Osteocyte (in vitro differentiated cells): ENCODE measurements around the gene KIF13A. TPM values are rescaled to one million over a fixed set of nuclear protein-coding genes. Genes with fewer than 3 reads are reported as not detected.

ENCODE experiments used
- DNase-seq: peaks from one replicate; pipeline ENCODE4 v3.0.0; 2021; ENCODE audit warnings: mixed read lengths; ENCODE audit not compliant: unreplicated experiment; ENCODE audit errors: extremely low spot score
- H3K27ac Mint-ChIP-seq: one replicate; pipeline ENCODE4 v1.8.0; 2021; ENCODE audit warnings: mild to moderate bottlenecking, mixed read lengths; ENCODE audit not compliant: unreplicated experiment
- H3K27me3 Mint-ChIP-seq: one replicate; pipeline ENCODE4 v1.8.0; 2021; ENCODE audit warnings: mixed read lengths; ENCODE audit not compliant: unreplicated experiment
- H3K36me3 Mint-ChIP-seq: one replicate; pipeline ENCODE4 v1.8.0; 2021; ENCODE audit warnings: mixed read lengths; ENCODE audit not compliant: unreplicated experiment
- H3K4me1 Mint-ChIP-seq: one replicate; pipeline ENCODE4 v1.8.0; 2021; ENCODE audit warnings: mixed read lengths; ENCODE audit not compliant: unreplicated experiment
- H3K4me3 Mint-ChIP-seq: one replicate; pipeline ENCODE4 v1.8.0; 2021; ENCODE audit warnings: mild to moderate bottlenecking, moderate library complexity, mixed read lengths; ENCODE audit not compliant: unreplicated experiment
- H3K9me3 Mint-ChIP-seq: one replicate; pipeline ENCODE4 v1.8.0; 2021; ENCODE audit warnings: mixed read lengths; ENCODE audit not compliant: unreplicated experiment
- total RNA-seq: library from RNA; stranded (reverse); gene quantifications from 2 replicates; pipeline ENCODE4 v1.2.1, GENCODE V29; 2021
- TF ChIP-seq, protein P1 (sequence below): fragments of 200-600 bp; sonication (generic); IDR thresholded peaks from 2 replicates; pipeline ENCODE4 v1.5.0; 2021; ENCODE audit warnings: antibody characterized with exemption, mild to moderate bottlenecking, moderate library complexity

Gene KIF13A
- total RNA-seq, 1 donor from 2014 or later: 47.5 TPM

DNA sequence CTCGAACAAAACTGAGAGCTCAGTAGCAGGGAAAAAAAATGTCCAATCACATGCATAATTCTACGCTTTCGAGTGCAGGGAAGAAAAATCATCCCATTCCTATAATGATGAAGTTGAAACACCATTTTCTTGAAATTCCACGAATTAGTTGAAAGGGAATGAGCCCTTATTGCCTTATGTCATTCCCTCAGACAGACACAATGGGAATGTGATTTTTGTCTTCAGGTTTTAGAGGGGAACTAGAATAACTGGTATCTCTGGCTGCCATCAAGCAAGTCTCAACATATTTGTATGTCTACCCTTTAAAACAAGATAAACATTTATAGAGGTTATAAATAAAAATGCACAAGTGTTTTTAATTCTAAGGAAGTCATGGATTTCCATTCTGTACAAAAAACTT is 87.9 kb downstream of the KIF13A start:
- H3K36me3 Mint-ChIP-seq: peaks cover 41% of the 10 kb centered on the region
- TF ChIP-seq, protein P1, sequence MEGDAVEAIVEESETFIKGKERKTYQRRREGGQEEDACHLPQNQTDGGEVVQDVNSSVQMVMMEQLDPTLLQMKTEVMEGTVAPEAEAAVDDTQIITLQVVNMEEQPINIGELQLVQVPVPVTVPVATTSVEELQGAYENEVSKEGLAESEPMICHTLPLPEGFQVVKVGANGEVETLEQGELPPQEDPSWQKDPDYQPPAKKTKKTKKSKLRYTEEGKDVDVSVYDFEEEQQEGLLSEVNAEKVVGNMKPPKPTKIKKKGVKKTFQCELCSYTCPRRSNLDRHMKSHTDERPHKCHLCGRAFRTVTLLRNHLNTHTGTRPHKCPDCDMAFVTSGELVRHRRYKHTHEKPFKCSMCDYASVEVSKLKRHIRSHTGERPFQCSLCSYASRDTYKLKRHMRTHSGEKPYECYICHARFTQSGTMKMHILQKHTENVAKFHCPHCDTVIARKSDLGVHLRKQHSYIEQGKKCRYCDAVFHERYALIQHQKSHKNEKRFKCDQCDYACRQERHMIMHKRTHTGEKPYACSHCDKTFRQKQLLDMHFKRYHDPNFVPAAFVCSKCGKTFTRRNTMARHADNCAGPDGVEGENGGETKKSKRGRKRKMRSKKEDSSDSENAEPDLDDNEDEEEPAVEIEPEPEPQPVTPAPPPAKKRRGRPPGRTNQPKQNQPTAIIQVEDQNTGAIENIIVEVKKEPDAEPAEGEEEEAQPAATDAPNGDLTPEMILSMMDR: no peak
- H3K9me3 Mint-ChIP-seq: peaks cover 29% of the 10 kb centered on the region
- no peak overlapping the region for H3K4me3 Mint-ChIP-seq
- H3K27me3 Mint-ChIP-seq: no peaks in the 10 kb centered on the region
- no peak overlapping the region for H3K27ac Mint-ChIP-seq
- no peak for DNase-seq
- no peaks in the 10 kb centered on the region for H3K4me1 Mint-ChIP-seq

DNA sequence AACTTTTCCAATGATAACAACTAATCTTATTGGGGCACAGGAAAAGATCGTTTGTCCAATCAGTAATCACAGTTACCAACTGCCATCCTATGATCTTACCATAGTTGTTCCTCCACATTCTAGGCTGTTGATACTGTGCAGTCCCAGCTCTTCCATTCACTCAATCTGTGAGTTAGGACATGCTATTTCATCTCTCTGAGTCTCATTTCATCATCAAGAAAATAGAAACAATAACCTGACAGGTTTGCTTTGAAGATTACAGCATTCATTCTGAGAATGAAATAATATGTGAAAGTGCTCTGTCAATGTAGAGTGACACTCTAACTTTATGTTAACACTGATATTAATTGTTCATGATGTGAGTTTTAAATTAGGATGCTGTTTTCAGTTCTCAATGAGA is 89.8 kb downstream of the KIF13A start:
- DNase-seq: no peak
- no peaks in the 10 kb centered on the region for H3K27me3 Mint-ChIP-seq
- H3K9me3 Mint-ChIP-seq: peaks cover 29% of the 10 kb centered on the region
- TF ChIP-seq, protein P1: no peak
- no peaks in the 10 kb centered on the region for H3K4me1 Mint-ChIP-seq
- H3K4me3 Mint-ChIP-seq: no peak overlapping the region
- H3K27ac Mint-ChIP-seq: no peak overlapping the region
- H3K36me3 Mint-ChIP-seq: peaks cover 52% of the 10 kb centered on the region

DNA sequence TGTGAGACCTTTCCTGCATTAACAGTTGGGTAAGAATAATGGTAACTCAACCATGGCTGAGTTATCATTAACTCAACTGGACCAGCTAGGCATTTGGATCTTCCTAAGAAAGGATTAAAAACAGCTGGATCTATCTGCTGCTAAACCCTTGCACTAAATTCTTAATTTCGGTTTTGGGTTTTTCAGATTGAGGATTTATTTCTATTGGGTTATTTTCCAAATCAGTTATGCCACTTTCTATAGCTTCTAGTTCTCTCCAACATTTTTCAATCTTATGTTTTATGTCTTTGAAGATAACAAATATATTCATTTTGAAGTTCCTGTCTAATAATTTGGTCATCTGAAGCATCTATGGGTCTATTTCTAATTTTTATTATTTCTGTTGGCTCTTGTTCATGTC is 92.5 kb downstream of the KIF13A start:
- no peaks in the 10 kb centered on the region for H3K4me1 Mint-ChIP-seq
- no peak overlapping the region for H3K27ac Mint-ChIP-seq
- H3K36me3 Mint-ChIP-seq: peaks cover 65% of the 10 kb centered on the region
- TF ChIP-seq, protein P1: no peak
- peaks cover 35% of the 10 kb centered on the region for H3K9me3 Mint-ChIP-seq
- no peaks in the 10 kb centered on the region for H3K27me3 Mint-ChIP-seq
- DNase-seq: no peak
- no peak overlapping the region for H3K4me3 Mint-ChIP-seq

DNA sequence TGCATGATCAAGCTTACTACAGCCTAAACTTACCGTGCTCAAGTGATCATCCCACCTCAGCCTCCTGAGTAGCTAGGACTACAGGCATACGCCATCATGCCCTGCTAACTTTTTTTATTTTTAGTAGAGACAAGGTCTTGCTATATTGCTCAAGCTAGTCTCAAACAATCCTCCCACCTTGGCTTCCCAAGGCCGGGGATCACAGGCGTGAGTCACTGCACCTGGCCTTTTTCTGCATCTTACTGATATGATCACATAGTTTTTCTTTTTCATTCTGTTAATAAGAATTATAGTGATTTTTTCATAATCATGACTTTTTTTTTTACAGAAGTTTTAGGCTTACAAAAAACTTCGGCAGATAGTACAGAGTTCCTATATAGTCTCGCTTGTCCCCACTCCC is 93.2 kb downstream of the KIF13A start:
- TF ChIP-seq, protein P1: no peak
- no peak overlapping the region for H3K4me3 Mint-ChIP-seq
- DNase-seq: no peak
- no peaks in the 10 kb centered on the region for H3K27me3 Mint-ChIP-seq
- peaks cover 35% of the 10 kb centered on the region for H3K9me3 Mint-ChIP-seq
- H3K27ac Mint-ChIP-seq: no peak overlapping the region
- no peaks in the 10 kb centered on the region for H3K4me1 Mint-ChIP-seq
- peaks cover 65% of the 10 kb centered on the region for H3K36me3 Mint-ChIP-seq

DNA sequence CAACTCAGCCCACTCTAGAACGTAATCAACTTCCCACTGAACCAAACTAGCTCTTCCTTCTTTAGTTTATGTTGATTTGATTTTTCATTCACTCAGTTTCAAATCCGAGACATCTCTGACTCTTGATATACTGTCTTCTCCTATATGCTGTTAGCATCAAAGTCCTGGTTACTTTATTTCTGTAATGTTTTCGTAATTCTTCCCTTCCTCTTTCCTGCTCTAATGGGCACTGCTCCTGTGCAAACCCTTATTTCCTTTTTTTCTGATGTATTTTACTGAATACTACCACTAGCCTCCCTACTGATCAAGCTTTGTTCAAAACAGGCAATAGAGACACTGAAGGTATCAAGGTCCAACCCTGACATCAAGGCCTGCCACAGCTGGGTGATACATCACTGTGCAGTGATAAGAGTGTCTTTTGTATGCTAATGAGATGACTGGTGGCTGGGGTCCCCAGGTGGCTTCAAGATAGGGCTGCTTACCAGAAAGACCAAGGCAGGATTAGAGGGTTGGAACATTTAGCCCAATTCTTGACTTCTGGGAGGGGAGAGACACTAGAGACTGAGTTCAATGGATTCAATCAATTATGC is 95.2 kb downstream of the KIF13A start:
- no peak for DNase-seq
- H3K4me3 Mint-ChIP-seq: no peak overlapping the region
- TF ChIP-seq, protein P1: no peak
- peaks cover 56% of the 10 kb centered on the region for H3K36me3 Mint-ChIP-seq
- no peak overlapping the region for H3K27ac Mint-ChIP-seq
- no peaks in the 10 kb centered on the region for H3K4me1 Mint-ChIP-seq
- H3K9me3 Mint-ChIP-seq: peaks cover 26% of the 10 kb centered on the region
- no peaks in the 10 kb centered on the region for H3K27me3 Mint-ChIP-seq
